ENCODE data around the gene ISM1. TPM values are rescaled to one million over a fixed set of nuclear protein-coding genes. Genes with fewer than 3 reads are reported as not detected.

Gene ISM1
- total and polyA plus RNA-seq, 2 of the 13 experiments (the other 11 are each of a cell fraction or from before 2014, with no cell fraction given): 0.40 to 1.4 TPM

- TF ChIP-seq KIAA2018 (CRISPR knock-in tag; IDR thresholded peaks at IDR 0.05; ENCODE audit: borderline replicate concordance): no peak
- no peak for TF ChIP-seq GABPA (IDR thresholded peaks at IDR 0.05; ENCODE audit: low read depth, low read length)
- TF ChIP-seq GABPA (CRISPR knock-in tag; IDR thresholded peaks at IDR 0.05; ENCODE audit: low read depth): no peak
- no peak for TF ChIP-seq CAMTA2 (CRISPR knock-in tag; IDR thresholded peaks at IDR 0.05; ENCODE audit: borderline replicate concordance)
- TF ChIP-seq MAF1 (CRISPR knock-in tag; IDR thresholded peaks at IDR 0.05; ENCODE audit: borderline replicate concordance): no peak
- TF ChIP-seq GLI4 (CRISPR knock-in tag; IDR thresholded peaks at IDR 0.05; ENCODE audit: borderline replicate concordance): no peak
- no peak for TF ChIP-seq ZNF816 (CRISPR knock-in tag; IDR thresholded peaks at IDR 0.05; ENCODE audit: borderline replicate concordance)
- TF ChIP-seq KDM2A (CRISPR knock-in tag; IDR thresholded peaks at IDR 0.05; ENCODE audit: borderline replicate concordance, low read depth): peak; percentile 71; the same call in 1 of the 2 replicates
- no peak for TF ChIP-seq ZKSCAN1 (IDR thresholded peaks at IDR 0.05; ENCODE audit: low read length)
- TF ChIP-seq ZFP37 (CRISPR knock-in tag; IDR thresholded peaks at IDR 0.05; ENCODE audit: borderline replicate concordance): no peak
- no peak for TF ChIP-seq E2F2 (CRISPR knock-in tag; IDR thresholded peaks at IDR 0.05; ENCODE audit: borderline replicate concordance)
- no peak for TF ChIP-seq ZBTB3 (CRISPR knock-in tag; IDR thresholded peaks at IDR 0.05; ENCODE audit: borderline replicate concordance, low read depth)
- no peak for TF ChIP-seq ZZZ3 (CRISPR knock-in tag; IDR thresholded peaks at IDR 0.05; ENCODE audit: borderline replicate concordance)
- TF ChIP-seq TOE1 (CRISPR knock-in tag; IDR thresholded peaks at IDR 0.05): no peak
- TF ChIP-seq THRA (CRISPR knock-in tag; IDR thresholded peaks at IDR 0.05; ENCODE audit: borderline replicate concordance): 0 out of 2 replicates have a peak, but pooled peaks have one; percentile 52
- TF ChIP-seq SNAPC2 (CRISPR knock-in tag; IDR thresholded peaks at IDR 0.05): no peak
- no peak for TF ChIP-seq ZBTB44 (CRISPR knock-in tag; IDR thresholded peaks at IDR 0.05)
- TF ChIP-seq SALL1 (CRISPR knock-in tag; IDR thresholded peaks at IDR 0.05): peak; percentile 79
- 0 out of 2 replicates have a peak, but pooled peaks have one; percentile 42 for TF ChIP-seq SATB2 (CRISPR knock-in tag; IDR thresholded peaks at IDR 0.05)
Measured at GRCh38 chr20:13325033-13325432, 104.0 kb downstream of the ISM1 start (continued).

Data from HepG2 (cell line).